G401 (cell line): ENCODE data around the gene FOXO3. TPM values are rescaled to one million over a fixed set of nuclear protein-coding genes. Genes with fewer than 3 reads are reported as not detected.
"Not testable (repeated sequence)": the region's sequence is repeated elsewhere in the genome, so short reads cannot be mapped to it uniquely, and the experiment has no call there.

Source experiments
- DNase-seq: peaks from one replicate; pipeline ENCODE4 v3.0.0-alpha.2; 2015; ENCODE audit warnings: low spot score
- in situ Hi-C: cut with HindIII; loops from 2 replicates; pipeline ENCODE4 v1.10.0; 2016; ENCODE audit warnings: low sequenced_read_pairs, mixed read lengths
- total RNA-seq: library from RNA; depleted of rRNA; stranded (reverse); fragments of >200 nt; shearing (Covaris generic); gene quantifications from 2 replicates; pipeline ENCODE4 v1.2.3, GENCODE V29; 2014

Gene FOXO3
- total RNA-seq, 1 experiment from 2014 or later: 15.7 TPM

- in situ Hi-C loops: no loop called here
- DNase-seq: no peak
Observed at GRCh38 chr6:108650325-108650724, 89.6 kb downstream of the FOXO3 start.

GRCh38 chr6:108650781-108651180 lies 90.1 kb downstream of the FOXO3 start:
- DNase-seq: no peak
- in situ Hi-C loops: no loop called here

GRCh38 chr6:108651340-108652227 lies 90.9 kb downstream of the FOXO3 start:
- no peak for DNase-seq
- in situ Hi-C loops: no loop called here

- no peak for DNase-seq
- in situ Hi-C loops: no loop called here
Observed at GRCh38 chr6:108652375-108652774, 91.7 kb downstream of the FOXO3 start.

DNA sequence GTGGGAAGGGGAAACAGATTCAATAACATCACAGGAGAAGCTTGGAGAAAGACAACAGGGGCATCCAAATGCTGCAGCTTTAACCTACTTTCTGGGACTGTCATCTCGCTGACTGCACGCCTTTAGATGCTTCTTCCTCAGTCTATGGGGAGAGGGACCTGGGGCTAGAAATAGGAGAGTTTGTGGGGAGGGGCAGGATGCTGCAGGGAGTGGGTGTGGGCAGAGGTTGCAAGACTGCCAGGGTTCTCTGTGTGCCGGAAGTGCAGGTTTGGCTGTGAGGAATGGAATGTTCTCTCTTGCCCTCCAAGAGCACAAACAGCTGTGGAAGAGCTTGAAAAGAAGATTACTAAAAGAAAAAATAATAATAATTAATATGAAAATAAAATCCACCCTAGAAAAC lies 93.2 kb downstream of the FOXO3 start:
- DNase-seq: no peak
- in situ Hi-C loops: no loop called here

DNA sequence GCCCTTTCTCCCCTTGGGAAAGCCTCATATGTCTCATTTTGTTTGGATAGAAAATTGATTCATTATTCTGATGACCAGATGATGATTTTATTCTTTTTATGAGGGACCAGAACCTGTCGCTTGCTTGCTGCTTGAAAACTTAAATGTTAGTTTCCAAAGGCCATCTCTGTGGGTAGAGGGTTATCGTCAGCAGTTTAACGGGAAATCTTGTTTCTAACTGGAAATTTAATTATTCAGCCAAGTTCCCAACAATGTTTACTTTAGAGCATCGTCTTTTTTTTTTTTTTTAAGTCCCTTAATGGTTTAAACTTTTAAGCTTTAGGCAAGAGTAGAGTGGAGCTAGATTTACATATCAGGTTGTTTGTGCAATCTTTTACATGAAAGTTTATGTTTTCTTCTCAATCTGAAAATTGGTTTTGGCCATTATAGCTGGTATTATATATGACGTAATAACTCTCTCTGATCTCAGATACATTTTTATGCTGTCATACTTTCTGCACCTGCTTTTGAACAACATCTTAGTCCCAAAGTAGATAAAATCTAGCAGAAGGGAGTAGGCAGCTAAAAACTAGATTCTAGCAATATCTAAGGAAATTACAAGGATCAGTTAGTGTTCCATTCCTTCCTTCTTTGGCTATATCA lies 93.9 kb downstream of the FOXO3 start:
- in situ Hi-C loops: no loop called here
- no peak for DNase-seq

DNA sequence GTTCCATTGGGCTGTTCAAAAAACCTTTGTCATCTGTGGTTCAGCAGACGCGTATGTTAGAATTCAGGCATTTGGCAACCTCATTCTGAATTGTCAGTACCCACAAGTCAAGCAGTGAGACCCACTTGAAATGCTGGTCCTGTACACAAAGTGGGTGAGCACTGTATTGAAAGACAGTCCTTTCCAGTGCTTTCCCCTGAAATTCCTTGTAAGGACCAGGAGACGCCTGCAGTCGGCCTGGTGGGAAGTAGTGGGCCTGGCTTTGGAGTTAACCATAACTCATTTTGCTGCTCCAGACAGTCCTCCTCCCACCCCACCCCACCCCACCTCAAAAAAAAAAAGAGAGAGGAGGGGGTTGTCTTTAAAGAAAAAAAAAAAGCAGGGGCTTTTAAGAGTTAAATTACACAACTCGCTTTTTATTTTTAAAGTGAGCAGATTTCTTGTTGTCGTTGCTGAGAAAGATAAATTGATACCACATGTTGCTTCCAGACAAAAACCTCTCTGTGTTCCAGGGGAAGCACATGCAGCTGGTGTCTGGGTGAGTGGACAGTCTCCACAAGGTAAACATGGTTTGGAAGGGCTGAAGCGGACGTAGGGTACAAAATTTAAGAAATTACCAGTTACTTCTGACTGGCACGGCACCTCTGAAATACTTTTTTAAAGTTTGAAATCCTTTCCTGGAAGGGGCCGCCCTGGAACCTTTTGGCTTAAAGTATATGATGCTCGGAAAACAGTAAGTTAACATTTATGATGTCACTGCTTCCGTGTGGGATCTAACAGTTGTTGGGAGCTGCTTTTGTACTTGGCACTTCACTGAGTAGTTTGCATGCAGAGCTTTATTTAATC lies 95.3 kb downstream of the FOXO3 start:
- in situ Hi-C loops: no loop called here

DNA sequence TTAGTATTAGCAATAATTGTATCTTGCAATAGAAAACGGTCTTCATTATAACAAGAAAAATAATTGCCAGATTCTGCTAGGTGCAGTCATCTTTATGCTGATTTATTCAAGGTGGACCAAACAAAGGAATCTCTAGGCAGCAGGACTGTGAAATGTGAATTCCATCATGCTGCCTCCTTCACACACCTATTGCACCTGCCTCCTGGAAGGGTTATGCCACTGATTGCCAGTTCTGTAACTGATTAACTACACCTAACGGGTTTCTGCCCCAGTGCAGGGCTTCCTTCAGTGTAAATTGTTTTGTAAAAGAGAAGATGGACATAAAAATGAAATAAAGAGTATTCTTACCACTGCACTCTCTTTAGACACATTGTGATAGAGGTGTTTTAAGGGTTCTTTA lies 96.1 kb downstream of the FOXO3 start:
- no peak for DNase-seq

More for the DNA sequence above, 95.3 kb downstream of the FOXO3 start:
- DNase-seq: no peak

DNA sequence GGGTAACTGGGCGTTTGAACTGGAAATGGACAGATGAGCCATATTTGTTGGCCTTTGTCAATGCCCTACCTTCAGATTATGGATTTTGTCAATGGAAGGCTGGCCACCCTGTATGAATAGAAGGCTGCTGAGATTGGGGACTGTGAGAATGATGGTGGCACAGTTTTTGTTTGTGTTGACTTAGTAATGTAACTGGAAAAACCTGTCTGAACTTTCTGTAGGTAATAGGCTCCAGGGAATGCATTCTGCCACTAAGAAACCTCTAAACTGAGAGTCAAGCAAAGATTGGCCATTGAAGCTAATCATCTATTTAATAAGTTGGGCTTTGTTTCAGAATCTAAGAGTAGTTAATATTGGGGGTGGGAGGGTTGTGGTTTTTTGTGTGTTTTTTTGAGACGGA lies 97.5 kb downstream of the FOXO3 start:
- in situ Hi-C loops: no loop called here
- no peak for DNase-seq

More for the DNA sequence above, 96.1 kb downstream of the FOXO3 start:
- in situ Hi-C loops: no loop called here

- in situ Hi-C loops, DNase-seq: not testable (repeated sequence)
Observed at GRCh38 chr6:108658785-108659184, 98.1 kb downstream of the FOXO3 start.

- in situ Hi-C loops: no loop called here
- no peak for DNase-seq
Observed at GRCh38 chr6:108660251-108660650, 99.5 kb downstream of the FOXO3 start.

DNA sequence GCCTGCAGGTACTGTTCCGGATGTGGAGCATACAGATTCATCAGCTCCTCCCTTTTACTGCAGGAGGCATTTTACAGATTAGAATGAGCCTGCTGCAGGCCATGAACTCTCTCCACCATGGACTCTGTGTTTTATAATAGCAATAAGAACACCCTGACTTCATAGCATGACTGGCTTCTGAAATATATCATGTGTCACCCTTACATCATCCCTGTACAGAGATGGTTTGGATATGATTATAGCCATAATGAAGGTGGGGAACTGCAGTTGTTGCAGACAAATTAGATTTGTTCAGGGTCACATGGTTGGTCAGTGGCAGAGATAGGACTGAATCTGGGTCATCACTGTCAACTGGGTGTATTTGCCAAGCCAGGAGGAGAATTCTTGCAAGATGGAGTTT lies 100.7 kb downstream of the FOXO3 start:
- peak; percentile 75 for DNase-seq
- in situ Hi-C loops: no loop called here

- in situ Hi-C loops: no loop called here
- no peak for DNase-seq
Observed at GRCh38 chr6:108661982-108662381, 101.3 kb downstream of the FOXO3 start.

DNA sequence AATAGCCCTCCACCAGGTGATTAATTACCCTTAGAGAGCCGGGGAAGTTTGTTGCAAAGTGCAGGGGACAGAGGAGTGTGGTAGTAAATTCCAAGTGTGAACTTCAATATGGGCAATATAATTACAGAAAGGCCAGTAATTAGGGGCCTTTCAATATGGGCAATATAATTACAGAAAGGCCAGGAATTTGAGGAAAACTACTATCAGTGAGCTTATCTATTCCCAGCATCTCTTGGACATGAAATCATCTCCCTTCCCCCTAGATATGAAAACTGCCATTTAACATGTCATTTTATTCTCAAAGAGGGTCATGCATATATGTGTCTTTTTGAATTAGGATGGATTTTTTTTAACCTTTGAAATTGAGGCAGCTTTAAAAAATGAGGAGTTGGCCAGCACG lies 102.0 kb downstream of the FOXO3 start:
- in situ Hi-C loops: no loop called here
- DNase-seq: no peak

- in situ Hi-C loops: not testable (repeated sequence)
- DNase-seq: peak; percentile 61
Observed at GRCh38 chr6:108663494-108664064, 102.9 kb downstream of the FOXO3 start.

DNA sequence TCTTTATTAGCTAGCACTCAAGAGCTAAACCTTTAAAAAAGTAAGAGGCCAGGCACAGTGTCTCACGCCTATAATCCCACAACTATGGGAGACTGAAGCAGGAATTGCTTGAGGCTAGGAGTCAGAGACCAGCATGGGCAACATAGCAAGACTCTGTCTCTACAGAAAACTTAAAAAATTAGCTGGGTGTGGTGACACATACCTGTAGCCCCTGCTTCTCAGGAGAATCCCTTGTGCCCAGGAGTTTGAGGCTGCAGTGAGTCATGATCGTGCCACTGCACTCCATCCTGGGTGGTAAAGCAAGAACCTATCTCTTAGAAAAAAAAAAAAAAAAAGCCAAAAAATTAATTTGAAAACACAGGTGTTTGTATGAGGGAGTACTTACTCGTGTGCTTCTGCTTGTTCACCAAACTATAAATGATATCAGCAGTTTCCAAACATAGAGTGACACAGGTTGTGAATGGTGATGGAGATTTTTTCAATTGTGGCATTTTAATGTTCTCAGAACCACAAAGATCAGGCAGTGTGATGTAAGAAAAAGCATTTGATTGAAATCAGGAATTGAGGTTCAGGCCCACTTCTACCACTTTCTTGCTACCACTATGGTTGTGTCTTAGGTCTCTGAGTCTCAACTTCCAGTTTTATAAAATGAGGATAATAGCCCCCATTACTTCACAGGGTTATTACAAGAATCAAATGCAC lies 104.9 kb downstream of the FOXO3 start:
- no peak for DNase-seq
- in situ Hi-C loops: no loop called here

- no peak for DNase-seq
- in situ Hi-C loops: no loop called here
Observed at GRCh38 chr6:108666656-108667260, 106.0 kb downstream of the FOXO3 start.

GRCh38 chr6:108667993-108668392 lies 107.3 kb downstream of the FOXO3 start:
- in situ Hi-C loops: no loop called here
- DNase-seq: peak; percentile 69
